GM20000 (cell line): Measurements from ENCODE around the gene MLPH.

Experiments
- DNase-seq: peaks from one replicate; pipeline ENCODE4 v3.0.0; 2012; ENCODE audit warnings: low spot score
- CTCF ChIP-seq: IDR thresholded peaks from 2 replicates; pipeline ENCODE4 v1.5.1; 2012; ENCODE audit warnings: mild to moderate bottlenecking, control low read depth; ENCODE audit errors: extremely low read depth, missing control alignments

Gene MLPH

GRCh38 chr2:237501892-237502513, 15.0 kb downstream of the MLPH start:
- DNase-seq, result no peak
- no peak for TF ChIP-seq CTCF

GRCh38 chr2:237503201-237503600, 16.1 kb downstream of the MLPH start:
- no peak for DNase-seq

GRCh38 chr2:237505188-237505939, 18.3 kb downstream of the MLPH start:
- TF ChIP-seq CTCF, result no peak
- DNase-seq, result no peak

More at GRCh38 chr2:237503201-237503600, 16.1 kb downstream of the MLPH start:
- TF ChIP-seq CTCF, result no peak

- DNase-seq, result no peak
- no peak for TF ChIP-seq CTCF
Observed at GRCh38 chr2:237507512-237507911, 20.5 kb downstream of the MLPH start.

GRCh38 chr2:237508361-237508760, 21.3 kb downstream of the MLPH start:
- DNase-seq, result no peak
- no peak for TF ChIP-seq CTCF

- TF ChIP-seq CTCF, result no peak
- no peak for DNase-seq
Observed at GRCh38 chr2:237509151-237509550, 22.1 kb downstream of the MLPH start.

- no peak for TF ChIP-seq CTCF
- no peak for DNase-seq
Observed at GRCh38 chr2:237509905-237510304, 22.9 kb downstream of the MLPH start.
